Smooth muscle cell of the brain vasculature (primary cell): ENCODE measurements around the gene RXFP2.

ENCODE experiments used
- DNase-seq: peaks from one replicate; pipeline ENCODE4 v3.0.0-alpha.2; 2012; ENCODE audit warnings: low read depth, low spot score

Gene RXFP2

GRCh38 chr13:31739226-31739625 lies at the start of gene RXFP2:
Gene RXFP2 (plus strand): TSS chr13:31739526. CDS start chr13:31739613, 87 bp downstream.
- DNase-seq: no peak

GRCh38 chr13:31697290-31697689 lies 42.0 kb upstream of the RXFP2 start:
- DNase-seq: no peak

- DNase-seq: no peak
These were observed 39.7 kb upstream of the RXFP2 start for GRCh38 chr13:31699650-31700049.

GRCh38 chr13:31703780-31704179 lies 35.5 kb upstream of the RXFP2 start:
- no peak for DNase-seq

- no peak for DNase-seq
These were observed 33.2 kb upstream of the RXFP2 start for GRCh38 chr13:31706105-31706504.

- DNase-seq: no peak
These were observed 21.7 kb upstream of the RXFP2 start for GRCh38 chr13:31717583-31717982.

GRCh38 chr13:31719214-31719613 lies 20.1 kb upstream of the RXFP2 start:
- DNase-seq: no peak

GRCh38 chr13:31722673-31723072 lies 16.7 kb upstream of the RXFP2 start:
- peak; percentile 4 for DNase-seq

- no peak for DNase-seq
These were observed 13.5 kb upstream of the RXFP2 start for GRCh38 chr13:31725841-31726240.

GRCh38 chr13:31731921-31732320 lies 7.4 kb upstream of the RXFP2 start:
- DNase-seq: no peak

GRCh38 chr13:31733066-31733465 lies 6.3 kb upstream of the RXFP2 start:
- no peak for DNase-seq

- no peak for DNase-seq
These were observed 5.7 kb upstream of the RXFP2 start for GRCh38 chr13:31733647-31734046.

- DNase-seq: peak; percentile 50
These were observed 2.9 kb downstream of the RXFP2 start for GRCh38 chr13:31742097-31742734.

GRCh38 chr13:31747291-31747690 lies 8.0 kb downstream of the RXFP2 start:
- DNase-seq: no peak

- no peak for DNase-seq
These were observed 8.6 kb downstream of the RXFP2 start for GRCh38 chr13:31747966-31748365.

- DNase-seq: no peak
These were observed 10.6 kb downstream of the RXFP2 start for GRCh38 chr13:31749929-31750328.

GRCh38 chr13:31755211-31755610 lies 15.9 kb downstream of the RXFP2 start:
- no peak for DNase-seq

- no peak for DNase-seq
These were observed 16.5 kb downstream of the RXFP2 start for GRCh38 chr13:31755803-31756212.

- no peak for DNase-seq
These were observed 17.0 kb downstream of the RXFP2 start for GRCh38 chr13:31756346-31756745.

- DNase-seq: no peak
These were observed 22.6 kb downstream of the RXFP2 start for GRCh38 chr13:31761951-31762350.

- no peak for DNase-seq
These were observed 25.2 kb downstream of the RXFP2 start for GRCh38 chr13:31764556-31764955.

- no peak for DNase-seq
These were observed 25.9 kb downstream of the RXFP2 start for GRCh38 chr13:31765138-31765785.

GRCh38 chr13:31767175-31767900 lies 28.0 kb downstream of the RXFP2 start:
- no peak for DNase-seq
